Upper lobe of right lung (tissue), 1 donor: ENCODE data around the gene RNF223. TPM values are rescaled to one million over a fixed set of nuclear protein-coding genes. Genes with fewer than 3 reads are reported as not detected.

Experiments
- ATAC-seq: fragments of 200-7000 bp; cut with Tn5 transposase; one replicate; pipeline ENCODE4 v1.9.1; 2020; ENCODE audit warnings: mild to moderate bottlenecking, moderate library complexity
- DNase-seq: peaks from one replicate; pipeline ENCODE4 v3.0.0-alpha.2; 2020
- H3K27ac ChIP-seq: fragments of 200-600 bp; one replicate; pipeline ENCODE4 v1.8.0; 2022
- H3K27me3 ChIP-seq: fragments of 200-600 bp; one replicate; pipeline ENCODE4 v1.8.0; 2022; ENCODE audit warnings: mild to moderate bottlenecking
- H3K36me3 ChIP-seq: fragments of 200-600 bp; one replicate; pipeline ENCODE4 v1.8.0; 2022
- H3K4me1 ChIP-seq: fragments of 200-600 bp; one replicate; pipeline ENCODE4 v1.8.0; 2022
- H3K4me3 ChIP-seq: fragments of 200-600 bp; one replicate; pipeline ENCODE4 v1.8.0; 2022; ENCODE audit warnings: mild to moderate bottlenecking
- H3K9me3 ChIP-seq: fragments of 200-600 bp; one replicate; pipeline ENCODE4 v1.8.0; 2022
- intact Hi-C: fragments of 100-400 bp; cut with DNase I; formaldehyde crosslinking; loops from one replicate; pipeline ENCODE4 v1.11.0; 2022
- total RNA-seq: library from RNA; stranded (reverse); fragmentation: NEBNext Ultra II Directional; extraction: Animal tissue kit (Norgen Biotek cat#: 25700); gene quantifications from one replicate; pipeline ENCODE4 v1.2.1, GENCODE V29; 2021
- TF ChIP-seq, protein P1 (sequence below): fragments of 200-600 bp; IDR thresholded peaks from one replicate; pipeline ENCODE4 v1.8.0; 2022; ENCODE audit warnings: antibody characterized with exemption
- donor health status: DM: no; HTN: yes; CAD: no; lungs with severe emphysema.

Gene RNF223
- total RNA-seq, 1 donor from 2014 or later = 0.55 TPM

DNA sequence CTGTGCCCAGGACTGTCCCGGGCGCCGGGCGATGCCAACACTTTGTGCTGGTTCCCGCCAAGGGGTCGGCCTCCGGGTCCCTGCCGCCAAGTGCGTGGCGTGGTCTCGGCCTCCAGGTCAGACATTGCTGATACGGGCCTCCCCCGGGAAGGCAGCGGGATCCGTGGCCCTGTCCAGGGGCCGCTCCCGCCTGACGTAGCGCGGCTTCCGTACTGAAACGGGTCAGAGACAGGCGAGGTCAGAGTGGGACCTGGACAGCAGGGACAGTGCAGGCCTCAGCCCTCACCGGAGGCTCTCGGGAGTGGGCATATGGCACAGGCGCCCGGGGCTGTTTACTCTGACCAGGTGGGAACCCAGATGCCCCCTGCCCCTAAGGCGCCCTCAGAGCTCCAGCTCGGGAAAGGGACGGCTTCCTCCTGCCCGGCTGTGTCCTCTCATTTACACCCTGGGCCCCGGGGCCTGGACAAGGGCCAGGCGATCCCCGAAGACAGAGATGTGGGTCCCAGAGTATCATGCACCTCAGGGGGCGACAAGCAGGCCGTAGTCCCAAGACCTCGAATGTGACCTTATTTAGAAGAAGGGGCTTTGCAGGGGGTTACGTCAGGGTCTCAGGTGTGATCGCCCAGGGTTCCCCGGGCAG, 8.8 kb upstream of the RNF223 start:
- intact Hi-C loops = no loop called here
- Histone ChIP-seq H3K27me3 (no peaks in the 10 kb centered on the region), H3K4me3 (no peak overlapping the region), H3K9me3 (no peaks in the 10 kb centered on the region), H3K36me3 (no peaks in the 10 kb centered on the region), H3K27ac (no peak overlapping the region), H3K4me1 (peaks cover 9% of the 10 kb centered on the region)
- DNase-seq (peak; percentile 63), ATAC-seq (no peak)
- TF ChIP-seq, protein P1, sequence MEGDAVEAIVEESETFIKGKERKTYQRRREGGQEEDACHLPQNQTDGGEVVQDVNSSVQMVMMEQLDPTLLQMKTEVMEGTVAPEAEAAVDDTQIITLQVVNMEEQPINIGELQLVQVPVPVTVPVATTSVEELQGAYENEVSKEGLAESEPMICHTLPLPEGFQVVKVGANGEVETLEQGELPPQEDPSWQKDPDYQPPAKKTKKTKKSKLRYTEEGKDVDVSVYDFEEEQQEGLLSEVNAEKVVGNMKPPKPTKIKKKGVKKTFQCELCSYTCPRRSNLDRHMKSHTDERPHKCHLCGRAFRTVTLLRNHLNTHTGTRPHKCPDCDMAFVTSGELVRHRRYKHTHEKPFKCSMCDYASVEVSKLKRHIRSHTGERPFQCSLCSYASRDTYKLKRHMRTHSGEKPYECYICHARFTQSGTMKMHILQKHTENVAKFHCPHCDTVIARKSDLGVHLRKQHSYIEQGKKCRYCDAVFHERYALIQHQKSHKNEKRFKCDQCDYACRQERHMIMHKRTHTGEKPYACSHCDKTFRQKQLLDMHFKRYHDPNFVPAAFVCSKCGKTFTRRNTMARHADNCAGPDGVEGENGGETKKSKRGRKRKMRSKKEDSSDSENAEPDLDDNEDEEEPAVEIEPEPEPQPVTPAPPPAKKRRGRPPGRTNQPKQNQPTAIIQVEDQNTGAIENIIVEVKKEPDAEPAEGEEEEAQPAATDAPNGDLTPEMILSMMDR = no peak

DNA sequence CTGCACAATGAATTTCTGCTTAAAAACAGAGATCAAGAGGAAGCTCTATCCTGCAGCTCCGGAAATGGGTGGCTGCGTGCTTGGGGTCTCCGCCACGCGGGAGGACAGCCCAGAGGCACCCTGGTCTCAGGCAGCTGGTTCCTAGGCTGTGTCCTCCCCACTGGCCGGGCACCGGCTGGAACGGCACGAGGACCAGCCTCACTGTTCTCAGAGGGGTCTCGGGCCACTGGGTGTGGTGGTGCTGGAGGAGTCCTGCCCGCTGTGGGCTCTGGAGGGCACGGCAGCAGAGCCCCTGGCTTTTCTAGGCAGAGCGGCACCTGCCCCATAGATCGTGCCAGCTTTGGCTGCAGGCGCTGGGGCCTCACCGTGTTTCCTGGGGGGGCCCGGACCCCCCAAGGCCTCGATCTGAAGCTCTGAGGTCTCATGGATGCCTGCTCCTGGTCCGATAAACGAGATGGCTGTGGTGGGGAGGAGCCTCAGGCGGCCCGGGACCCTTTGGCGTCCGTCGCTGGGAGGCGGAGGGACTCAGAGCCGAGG, 8.2 kb upstream of the RNF223 start:
- intact Hi-C loops = no loop called here
- peaks cover 9% of the 10 kb centered on the region for H3K4me1 ChIP-seq
- no peaks in the 10 kb centered on the region for H3K9me3 ChIP-seq
- H3K27me3 ChIP-seq = no peaks in the 10 kb centered on the region
- no peaks in the 10 kb centered on the region for H3K36me3 ChIP-seq
- no peak for ATAC-seq
- TF ChIP-seq, protein P1 = no peak
- H3K27ac ChIP-seq = no peak overlapping the region
- DNase-seq = peak; percentile 65
- no peak overlapping the region for H3K4me3 ChIP-seq

DNA sequence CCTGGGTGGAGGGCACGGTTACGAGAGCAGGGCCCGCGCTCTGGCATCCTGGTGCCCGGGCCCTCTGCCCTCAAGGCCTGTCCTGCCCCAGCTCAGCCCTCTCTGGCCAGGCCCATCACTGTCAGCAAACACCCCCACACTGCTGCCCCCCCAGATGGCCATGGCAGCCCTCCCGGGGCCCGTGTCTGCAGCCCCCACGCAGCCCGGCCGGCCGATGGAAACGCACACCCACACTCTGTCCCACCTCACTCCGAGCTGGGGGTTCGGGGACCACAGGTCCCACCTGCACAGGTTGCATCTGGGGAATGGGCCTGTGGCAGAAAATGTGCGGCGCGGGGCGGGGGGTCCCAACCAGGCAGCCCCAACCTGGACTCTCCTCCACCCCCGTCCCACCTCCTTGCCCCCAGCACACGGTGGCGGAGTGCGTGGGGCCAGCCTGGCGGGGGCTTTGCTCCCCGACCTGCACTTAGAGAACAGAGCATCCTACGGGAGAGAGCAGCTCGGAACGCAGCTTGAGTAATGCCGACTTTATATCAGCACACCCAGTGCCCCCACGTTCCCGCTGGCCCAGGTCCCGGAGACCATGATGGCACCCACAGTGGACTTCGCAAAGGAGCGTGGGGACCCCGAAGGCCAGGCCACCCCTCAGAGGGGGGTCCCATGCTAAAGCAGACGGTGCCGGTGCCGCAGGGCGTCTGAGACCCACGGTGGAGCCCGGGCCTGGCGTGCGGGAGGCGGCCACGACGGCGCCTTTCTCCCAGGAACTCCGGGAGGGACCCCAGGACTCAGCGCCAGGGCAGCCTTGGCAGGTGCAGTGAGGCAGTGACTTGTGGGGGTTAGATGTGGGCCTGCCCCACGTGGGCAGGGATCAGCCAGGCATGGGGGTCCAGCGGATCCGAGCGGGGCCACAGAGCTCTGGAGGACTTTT, 7.5 kb upstream of the RNF223 start:
- Histone ChIP-seq H3K27ac (no peak overlapping the region), H3K9me3 (no peaks in the 10 kb centered on the region), H3K27me3 (no peaks in the 10 kb centered on the region), H3K36me3 (no peaks in the 10 kb centered on the region), H3K4me1 (peaks cover 9% of the 10 kb centered on the region), H3K4me3 (no peak overlapping the region)
- ATAC-seq (no peak), DNase-seq (peak; percentile 61)
- TF ChIP-seq, protein P1 = no peak
- intact Hi-C loops = no loop called here

DNA sequence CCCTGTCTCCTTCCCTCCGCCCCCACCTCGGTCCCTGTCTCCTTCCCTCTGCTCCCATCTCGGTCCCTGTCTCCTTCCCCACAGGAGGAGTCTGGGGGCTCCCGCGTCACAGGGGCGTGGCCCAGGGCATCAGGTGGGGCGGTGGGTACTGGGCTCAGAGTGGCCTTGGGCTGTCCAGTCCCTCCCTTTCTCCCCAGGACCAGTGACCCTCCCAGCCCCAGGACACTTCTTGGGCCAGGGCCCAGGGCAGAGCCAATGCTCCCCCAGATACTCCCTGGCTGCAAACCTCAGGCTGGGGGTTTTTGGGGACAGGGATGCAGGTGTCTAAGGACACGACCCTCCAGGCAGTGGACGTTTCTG, 6.8 kb upstream of the RNF223 start:
- DNase-seq = peak; percentile 58
- Histone ChIP-seq H3K36me3 (no peaks in the 10 kb centered on the region), H3K27me3 (no peaks in the 10 kb centered on the region), H3K27ac (no peak overlapping the region), H3K4me1 (peaks cover 9% of the 10 kb centered on the region), H3K4me3 (no peak overlapping the region), H3K9me3 (no peaks in the 10 kb centered on the region)
- intact Hi-C loops = no loop called here
- TF ChIP-seq, protein P1 = no peak
- ATAC-seq = no peak

DNA sequence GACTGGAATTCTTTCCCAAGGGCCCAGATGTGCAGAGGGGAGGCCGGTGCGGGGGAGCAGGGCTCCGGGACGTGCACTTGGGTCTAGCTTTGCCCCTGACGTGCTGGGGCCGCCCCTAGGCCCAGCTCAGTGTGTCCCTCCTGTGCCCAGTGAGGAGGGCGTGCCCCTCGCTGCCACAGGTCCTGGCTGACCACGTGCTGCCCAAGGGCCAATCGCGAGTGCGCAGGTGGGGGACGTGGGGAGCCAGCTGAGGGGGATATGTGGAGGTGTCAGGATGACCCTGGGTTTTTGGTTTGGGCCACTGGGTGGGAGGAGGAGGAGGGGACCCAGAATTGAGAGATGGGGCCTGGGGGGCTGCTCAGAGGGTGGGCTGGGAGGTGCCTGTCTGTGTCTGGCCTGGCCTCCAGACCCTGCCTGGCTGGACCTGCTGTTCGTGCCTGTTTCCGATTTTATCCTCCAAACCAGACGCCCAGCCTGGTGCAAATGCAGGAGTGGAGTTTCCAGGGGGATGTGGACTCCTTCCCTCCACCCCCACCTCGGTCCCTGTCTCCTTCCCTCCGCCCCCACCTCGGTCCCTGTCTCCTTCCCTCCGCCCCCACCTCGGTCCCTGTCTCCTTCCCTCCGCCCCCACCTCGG, 6.1 kb upstream of the RNF223 start:
- Histone ChIP-seq H3K4me3 (peak overlapping the region; percentile 39), H3K27ac (peak overlapping the region; percentile 70), H3K27me3 (peaks cover 2% of the 10 kb centered on the region), H3K9me3 (no peaks in the 10 kb centered on the region), H3K36me3 (no peaks in the 10 kb centered on the region), H3K4me1 (peaks cover 9% of the 10 kb centered on the region)
- peak; percentile 87 for DNase-seq
- intact Hi-C loops = no loop called here
- TF ChIP-seq, protein P1 = no peak
- ATAC-seq = peak; percentile 81
